Measurements from ENCODE around the gene P4HB. TPM values are rescaled to one million over a fixed set of nuclear protein-coding genes. Genes with fewer than 3 reads are reported as not detected.
"Not testable (repeated sequence)": the region's sequence is repeated elsewhere in the genome, so short reads cannot be mapped to it uniquely, and the experiment has no call there.

P4HB gene
- total RNA-seq, 1 donor from 2014 or later = 463 TPM

DNA sequence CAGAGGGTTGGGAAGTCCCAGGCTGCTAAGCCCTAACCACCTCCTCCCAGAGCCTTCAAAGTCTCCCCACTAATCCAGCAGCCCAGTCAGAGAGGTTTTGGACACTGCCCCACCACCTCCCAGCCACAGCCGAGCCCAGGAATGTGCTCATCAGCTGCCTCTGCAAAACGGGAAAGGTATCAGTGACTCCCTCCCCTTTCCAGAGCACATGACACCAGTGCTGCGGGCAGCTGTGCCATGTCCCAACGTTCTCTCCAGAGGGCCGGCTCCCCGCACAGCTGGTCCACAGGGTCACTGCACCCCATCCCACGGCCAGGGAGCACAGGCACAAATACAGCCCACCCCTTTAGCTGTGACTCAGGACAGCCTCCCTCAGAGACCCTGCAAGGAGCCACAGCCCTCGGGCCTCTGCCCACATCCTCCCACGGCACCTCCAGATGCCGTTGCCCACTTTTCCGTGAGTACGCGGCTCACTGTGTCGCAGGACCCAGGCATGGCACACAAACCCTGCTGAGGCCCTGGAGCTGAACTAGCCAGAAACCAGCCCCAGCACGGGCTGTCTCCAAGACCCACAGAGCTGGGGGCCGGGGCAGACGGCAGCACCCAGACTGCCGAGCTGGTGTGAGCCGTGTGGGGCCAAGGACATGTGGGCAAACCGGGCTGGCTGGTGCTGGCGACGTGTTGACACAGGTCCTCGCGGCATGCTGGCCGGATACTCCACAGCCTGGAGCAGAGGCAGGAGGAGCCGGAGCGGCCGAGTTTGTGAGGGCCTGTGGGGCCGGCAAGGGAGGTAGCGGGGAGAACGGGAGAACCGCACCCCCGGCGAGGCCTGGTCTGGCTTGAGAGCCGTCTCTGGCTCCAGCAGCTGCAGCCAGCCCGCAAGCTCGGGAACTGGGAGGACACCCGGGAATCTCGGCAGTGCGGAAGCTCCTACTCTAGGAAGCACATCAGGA lies 19.2 kb downstream of the P4HB start:
- H3K27me3 ChIP-seq = no peaks in the 10 kb centered on the region
- intact Hi-C loops (cut with DNase I) = no loop called here
- peak overlapping the region; percentile 58 for H3K27ac ChIP-seq
- DNase-seq (ENCODE audit: extremely low spot score in 2 of 2) = no peak
- H3K4me3 ChIP-seq = no peak overlapping the region
- H3K9me3 ChIP-seq = no peaks in the 10 kb centered on the region
- TF ChIP-seq POLR2A (IDR thresholded peaks at IDR 0.05) (no peak), POLR2AphosphoS5 (IDR thresholded peaks at IDR 0.05; ENCODE audit: insufficient read depth in 1 of 2, low read depth in 1 of 2) (peak in 1 of 2 donors; percentile 59)
- peaks cover 34% of the 10 kb centered on the region for H3K4me1 ChIP-seq
- peaks cover 4 to 29% of the 10 kb centered on the region in 2 donors for H3K36me3 ChIP-seq

DNA sequence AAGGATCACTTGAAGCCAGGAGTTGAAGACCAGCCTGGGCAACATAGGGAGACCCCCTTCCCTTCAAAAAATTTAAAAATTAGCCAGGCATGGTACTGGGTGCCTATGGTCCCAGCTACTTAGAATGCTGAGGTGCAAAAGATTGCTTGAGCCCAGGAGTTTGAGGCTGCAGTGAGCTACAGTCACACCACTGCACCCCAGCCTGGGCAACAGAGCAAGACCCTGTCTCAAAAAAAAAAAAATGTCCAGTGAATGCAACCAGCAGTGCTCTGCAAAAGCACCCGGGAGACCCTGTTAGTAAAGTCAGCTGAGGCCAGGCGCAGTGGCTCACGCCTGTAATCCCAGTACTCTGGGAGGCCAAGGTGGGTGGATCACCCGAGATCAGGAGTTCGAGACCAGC lies 20.3 kb downstream of the P4HB start:
- H3K27ac ChIP-seq = peak overlapping the region; percentile 58
- DNase-seq (ENCODE audit: extremely low spot score in 2 of 2); H3K4me3 ChIP-seq; H3K9me3 ChIP-seq; H3K27me3 ChIP-seq; intact Hi-C loops (cut with DNase I): not testable (repeated sequence)
- peaks cover 34% of the 10 kb centered on the region for H3K4me1 ChIP-seq
- peaks cover 0 to 19% of the 10 kb centered on the region in 2 donors for H3K36me3 ChIP-seq

DNA sequence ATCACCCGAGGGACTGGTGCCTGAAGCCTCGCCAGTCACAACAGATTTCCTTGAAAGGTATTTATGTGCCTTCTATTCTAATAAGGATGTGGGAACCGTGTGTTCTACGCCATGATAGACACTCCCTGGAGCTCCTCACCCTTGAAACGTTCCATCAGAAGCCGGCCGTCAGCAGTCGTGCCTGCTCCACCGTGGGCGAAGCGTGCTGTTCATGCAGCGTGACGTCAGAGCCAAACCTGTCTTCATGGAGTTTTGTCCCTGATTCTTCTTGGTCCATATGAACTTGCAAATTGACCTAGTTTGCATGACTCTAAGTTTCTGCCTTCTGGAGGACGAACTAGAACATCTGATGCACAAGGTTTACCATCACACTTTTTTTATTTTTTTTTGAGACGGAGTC lies 21.0 kb downstream of the P4HB start:
- intact Hi-C loops (cut with DNase I) = no loop called here
- peaks cover 35% of the 10 kb centered on the region for H3K4me1 ChIP-seq
- no peak for DNase-seq (ENCODE audit: extremely low spot score in 2 of 2)
- H3K9me3 ChIP-seq = no peaks in the 10 kb centered on the region
- no peak for TF ChIP-seq POLR2AphosphoS5 (IDR thresholded peaks at IDR 0.05; ENCODE audit: insufficient read depth in 1 of 2, low read depth in 1 of 2)
- no peak overlapping the region for H3K4me3 ChIP-seq
- no peaks in the 10 kb centered on the region for H3K27me3 ChIP-seq
- H3K27ac ChIP-seq = no peak overlapping the region
- H3K36me3 ChIP-seq = peaks cover 0 to 11% of the 10 kb centered on the region in 2 donors

DNA sequence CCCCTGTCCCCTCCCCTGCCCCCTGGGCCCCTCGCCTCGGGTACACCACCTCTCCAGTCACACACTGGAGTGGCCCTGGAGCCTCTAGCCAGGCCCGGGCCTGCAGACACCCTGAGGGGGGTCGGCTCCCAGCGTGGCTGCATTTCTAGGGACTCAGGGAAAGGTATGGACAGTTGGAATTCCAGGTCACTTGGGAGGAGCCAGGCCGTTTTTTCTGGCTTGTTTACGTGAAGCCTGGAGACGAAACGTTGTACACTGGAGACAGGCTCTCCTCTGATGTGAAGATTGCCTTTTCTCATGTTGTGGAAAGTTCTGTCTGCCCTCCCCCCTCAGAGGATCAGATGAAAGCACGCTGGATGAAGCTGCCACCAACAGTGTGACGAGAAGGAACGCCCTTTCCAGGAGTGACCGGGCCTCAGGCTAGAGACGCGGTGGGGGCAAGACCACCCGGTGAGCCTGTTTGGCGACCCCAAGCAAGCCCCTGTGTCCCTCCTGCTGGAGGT lies 21.5 kb downstream of the P4HB start:
- TF ChIP-seq POLR2AphosphoS5 (IDR thresholded peaks at IDR 0.05; ENCODE audit: insufficient read depth in 1 of 2, low read depth in 1 of 2) (no peak), POLR2A (IDR thresholded peaks at IDR 0.05) (no peak)
- TF ChIP-seq, protein P1, sequence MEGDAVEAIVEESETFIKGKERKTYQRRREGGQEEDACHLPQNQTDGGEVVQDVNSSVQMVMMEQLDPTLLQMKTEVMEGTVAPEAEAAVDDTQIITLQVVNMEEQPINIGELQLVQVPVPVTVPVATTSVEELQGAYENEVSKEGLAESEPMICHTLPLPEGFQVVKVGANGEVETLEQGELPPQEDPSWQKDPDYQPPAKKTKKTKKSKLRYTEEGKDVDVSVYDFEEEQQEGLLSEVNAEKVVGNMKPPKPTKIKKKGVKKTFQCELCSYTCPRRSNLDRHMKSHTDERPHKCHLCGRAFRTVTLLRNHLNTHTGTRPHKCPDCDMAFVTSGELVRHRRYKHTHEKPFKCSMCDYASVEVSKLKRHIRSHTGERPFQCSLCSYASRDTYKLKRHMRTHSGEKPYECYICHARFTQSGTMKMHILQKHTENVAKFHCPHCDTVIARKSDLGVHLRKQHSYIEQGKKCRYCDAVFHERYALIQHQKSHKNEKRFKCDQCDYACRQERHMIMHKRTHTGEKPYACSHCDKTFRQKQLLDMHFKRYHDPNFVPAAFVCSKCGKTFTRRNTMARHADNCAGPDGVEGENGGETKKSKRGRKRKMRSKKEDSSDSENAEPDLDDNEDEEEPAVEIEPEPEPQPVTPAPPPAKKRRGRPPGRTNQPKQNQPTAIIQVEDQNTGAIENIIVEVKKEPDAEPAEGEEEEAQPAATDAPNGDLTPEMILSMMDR (IDR thresholded peaks at IDR 0.05) = no peak
- no peaks in the 10 kb centered on the region for H3K27me3 ChIP-seq
- no peak for DNase-seq (ENCODE audit: extremely low spot score in 2 of 2)
- H3K27ac ChIP-seq = no peak overlapping the region
- no peak overlapping the region for H3K4me3 ChIP-seq
- H3K36me3 ChIP-seq = peaks cover 0 to 7% of the 10 kb centered on the region in 2 donors
- H3K9me3 ChIP-seq = no peaks in the 10 kb centered on the region
- intact Hi-C loops (cut with DNase I) = no loop called here
- peaks cover 40% of the 10 kb centered on the region for H3K4me1 ChIP-seq

DNA sequence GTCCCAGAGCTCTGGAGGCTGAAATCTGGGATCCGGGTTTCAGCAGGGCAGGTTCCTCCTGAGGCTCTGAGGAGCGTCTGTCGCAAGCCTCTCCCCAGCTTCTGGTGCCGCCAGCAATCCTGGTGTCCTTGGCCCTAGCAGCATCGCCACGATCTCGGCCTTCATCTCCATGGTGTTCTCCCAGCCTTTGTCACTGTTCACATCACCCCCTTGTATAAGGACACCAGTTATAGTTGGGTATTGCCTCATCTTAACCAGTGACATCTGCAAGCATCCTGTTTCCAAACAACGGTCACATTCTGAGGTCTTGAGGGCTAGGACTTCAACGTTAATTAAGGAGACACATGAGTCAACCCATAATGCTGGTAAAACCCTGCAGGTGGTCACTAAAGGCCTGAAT lies 22.7 kb downstream of the P4HB start:
- no peaks in the 10 kb centered on the region for H3K36me3 ChIP-seq
- DNase-seq (ENCODE audit: extremely low spot score in 2 of 2) = no peak
- H3K27ac ChIP-seq = no peak overlapping the region
- TF ChIP-seq POLR2A (IDR thresholded peaks at IDR 0.05) (no peak), POLR2AphosphoS5 (IDR thresholded peaks at IDR 0.05; ENCODE audit: insufficient read depth in 1 of 2, low read depth in 1 of 2) (no peak)
- TF ChIP-seq, protein P1 (IDR thresholded peaks at IDR 0.05) = no peak
- H3K9me3 ChIP-seq = no peaks in the 10 kb centered on the region
- intact Hi-C loops (cut with DNase I) = no loop called here
- H3K27me3 ChIP-seq = no peaks in the 10 kb centered on the region
- H3K4me1 ChIP-seq = peaks cover 35% of the 10 kb centered on the region
- no peak overlapping the region for H3K4me3 ChIP-seq

DNA sequence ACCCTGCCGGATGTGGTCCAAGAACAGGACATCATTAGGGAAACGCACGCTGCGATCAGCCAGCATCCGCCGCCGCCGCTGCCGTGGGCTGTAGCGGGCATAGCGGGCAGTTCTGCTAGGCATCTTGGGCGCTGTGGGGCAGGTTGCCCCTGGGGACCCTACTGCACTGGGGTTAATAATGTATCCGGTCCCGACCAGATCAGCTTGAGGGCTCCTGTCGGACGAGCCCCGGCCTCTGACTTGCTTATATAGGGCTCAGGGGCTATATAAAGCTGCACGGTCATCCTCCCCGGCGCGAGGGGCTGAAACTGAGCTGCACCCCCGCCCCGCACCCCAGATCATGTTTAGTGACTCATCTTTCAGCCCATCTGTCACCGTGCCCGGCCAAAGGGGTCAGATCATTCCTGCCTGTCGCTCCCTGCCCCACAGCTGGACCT lies 25.5 kb downstream of the P4HB start, which contains the start of gene PPP1R27:
TSS of gene PPP1R27 (minus strand) at position 220 of the 437 bp plus-strand sequence. CDS start at position 123, 97 bp downstream.
- Histone ChIP-seq H3K27me3 (no peaks in the 10 kb centered on the region), H3K9me3 (no peaks in the 10 kb centered on the region), H3K4me3 (peak within 1 kb of the TSS; percentile 61 to 90), H3K4me1 (peaks cover 41% of the 10 kb centered on the region), H3K36me3 (no peaks in the 10 kb centered on the region), H3K27ac (peak within 1 kb of the TSS; percentile 83)
- TF ChIP-seq POLR2AphosphoS5 (IDR thresholded peaks at IDR 0.05; ENCODE audit: insufficient read depth in 1 of 2, low read depth in 1 of 2) (no peak), POLR2A (IDR thresholded peaks at IDR 0.05) (no peak)
- TF ChIP-seq, protein P1 (IDR thresholded peaks at IDR 0.05) = no peak
- intact Hi-C loops (cut with DNase I) = no loop called here
- DNase-seq (ENCODE audit: extremely low spot score in 2 of 2) = no peak

All from vagina (tissue), 2 donors.